ENCODE results near the gene RASGRP4.

GRCh38 chr19:38412491-38412890, 13.5 kb downstream of the RASGRP4 start:
- TF ChIP-seq POLR2A (IDR thresholded peaks at IDR 0.05) (no peak), CTCF (IDR thresholded peaks at IDR 0.05) (no peak), EP300 (IDR thresholded peaks at IDR 0.05; ENCODE audit: low read depth) (no peak), POLR2AphosphoS5 (IDR thresholded peaks at IDR 0.05) (no peak)

Data from transverse colon (tissue), 4 donors.